ENCODE results near the gene TSC22D3.
A peak's percentile ranks its signal among the peaks of the same experiment; 100 is the strongest.
"Not testable (repeated sequence)": the region's sequence is repeated elsewhere in the genome, so short reads cannot be mapped to it uniquely, and the experiment has no call there.

The TSC22D3 gene

DNA sequence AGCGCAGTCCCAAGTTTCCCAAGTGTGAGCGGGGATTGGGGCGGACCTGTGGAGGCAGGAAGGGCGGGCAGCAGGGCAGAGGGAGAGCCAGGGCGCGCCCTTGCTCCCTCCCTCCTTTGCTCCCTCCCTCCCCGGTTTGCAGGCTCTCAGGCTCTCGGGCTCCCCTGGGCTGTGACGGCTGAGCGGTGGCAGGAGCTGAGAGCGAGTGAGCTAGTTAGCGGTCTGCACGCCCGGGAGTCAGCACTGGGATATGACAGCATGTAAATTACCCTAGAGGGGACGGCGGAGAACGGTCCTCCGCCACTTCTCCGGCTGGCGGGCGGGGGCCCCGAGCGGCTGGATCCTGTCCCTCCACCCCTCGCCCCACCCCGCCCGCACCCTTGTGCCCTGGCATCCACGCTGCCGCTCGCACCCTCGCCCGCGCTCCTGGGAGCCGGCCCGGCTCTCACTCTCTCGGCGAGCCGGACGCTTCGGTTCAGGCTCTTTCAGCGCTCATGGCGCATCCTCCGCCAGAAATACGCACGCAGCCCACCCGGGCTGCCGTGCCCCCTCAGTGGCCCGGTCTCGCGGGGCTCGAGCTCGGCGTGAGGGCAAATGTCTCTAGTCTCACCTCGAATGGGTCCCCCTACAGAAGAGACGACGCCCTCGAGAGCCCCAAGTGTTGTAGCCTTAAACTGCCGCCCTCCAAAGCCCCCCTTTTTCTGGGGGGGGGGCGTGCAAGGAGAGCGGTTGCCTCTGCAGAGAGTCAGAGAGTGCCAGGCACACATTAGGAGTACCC lies at the start of gene TSC22D3:
Gene TSC22D3, minus strand, starts transcription at position 54 of the 778 bp plus-strand sequence. CDS start 368 bp downstream, outside the sequence.
- Mint-ChIP-seq H3K27ac (peak within 1 kb of the TSS; percentile 85), H3K9me3 (no peaks in the 10 kb centered on the region), H3K4me1 (peaks cover 19% of the 10 kb centered on the region), H3K4me3 (peak within 1 kb of the TSS; percentile 82), H3K27me3 (no peaks in the 10 kb centered on the region), H3K36me3 (no peaks in the 10 kb centered on the region)

DNA sequence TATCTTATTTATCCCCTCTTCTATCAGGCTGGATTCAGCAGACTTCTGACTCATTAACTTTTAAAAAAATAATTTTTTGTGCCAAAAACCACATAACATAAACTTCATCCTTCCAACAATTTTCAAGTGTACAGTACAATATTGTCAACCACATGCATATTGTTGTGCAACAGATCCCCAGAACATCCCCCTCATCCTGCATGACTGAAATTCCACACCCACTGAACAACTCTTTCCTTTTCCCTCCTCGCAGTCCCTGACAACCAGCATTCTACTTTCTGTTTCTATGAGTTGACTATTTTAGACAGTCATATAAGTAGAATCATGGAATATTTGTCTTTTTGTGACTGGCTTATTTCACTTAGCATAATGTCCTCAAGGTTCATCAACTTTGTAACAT lies 47.9 kb upstream of the TSC22D3 start:
- no peaks in the 10 kb centered on the region for H3K27me3 Mint-ChIP-seq
- no peaks in the 10 kb centered on the region for H3K36me3 Mint-ChIP-seq
- no peaks in the 10 kb centered on the region for H3K9me3 Mint-ChIP-seq
- peaks cover 41% of the 10 kb centered on the region for H3K4me1 Mint-ChIP-seq
- H3K27ac Mint-ChIP-seq, result no peak overlapping the region
- H3K4me3 Mint-ChIP-seq, result no peak overlapping the region

DNA sequence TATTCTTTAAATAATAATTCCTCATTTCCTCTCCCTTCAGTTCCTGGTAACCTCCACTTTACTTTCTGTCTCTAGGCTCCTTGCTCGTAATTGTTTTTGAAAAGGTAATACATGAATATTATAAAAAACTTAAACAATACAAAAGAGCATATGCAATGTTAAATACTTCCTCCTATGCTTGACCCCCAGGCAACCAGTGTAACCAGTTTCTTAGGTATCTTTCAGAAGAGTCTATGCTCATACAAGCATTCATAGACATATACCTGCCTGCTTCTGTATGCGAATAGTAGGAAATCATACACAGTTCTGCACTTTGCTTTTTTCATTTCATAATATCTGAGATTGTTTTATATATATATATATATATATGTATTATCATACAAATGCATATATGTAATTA lies 47.5 kb upstream of the TSC22D3 start:
- H3K27ac Mint-ChIP-seq, result no peak overlapping the region
- no peaks in the 10 kb centered on the region for H3K9me3 Mint-ChIP-seq
- H3K36me3 Mint-ChIP-seq, result no peaks in the 10 kb centered on the region
- H3K27me3 Mint-ChIP-seq, result no peaks in the 10 kb centered on the region
- H3K4me3 Mint-ChIP-seq, result no peak overlapping the region
- peaks cover 38% of the 10 kb centered on the region for H3K4me1 Mint-ChIP-seq

DNA sequence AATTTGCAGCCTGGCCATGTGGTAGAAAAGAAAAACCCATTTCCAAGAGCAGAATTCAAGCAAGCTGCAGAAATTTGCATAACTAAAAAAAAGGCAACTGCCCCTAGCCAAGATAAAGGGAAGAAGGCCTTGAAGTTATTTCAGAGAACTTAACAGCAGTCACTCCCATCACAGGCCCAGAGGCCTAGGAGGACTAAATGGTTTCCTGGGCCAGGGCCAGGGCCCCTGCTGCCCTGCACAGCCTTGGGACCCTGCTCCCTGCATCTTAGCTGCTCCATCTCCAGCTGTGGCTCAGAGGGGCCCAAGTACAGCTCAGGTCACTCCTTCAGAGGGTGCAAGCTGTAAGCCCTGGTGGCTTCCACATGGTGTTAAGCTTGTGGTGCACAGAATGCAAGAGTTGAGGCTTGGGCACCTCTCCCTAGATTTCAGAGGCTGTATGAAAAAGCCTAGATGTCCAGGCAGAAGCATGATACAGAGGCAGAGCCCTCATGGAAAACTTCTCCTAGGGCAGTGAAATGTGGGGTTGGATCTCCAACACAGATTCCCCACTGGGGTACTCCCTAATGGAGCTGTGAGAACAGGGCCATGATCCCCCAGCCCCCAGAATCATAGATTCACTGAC lies 43.4 kb upstream of the TSC22D3 start:
- peaks cover 9% of the 10 kb centered on the region for H3K4me1 Mint-ChIP-seq
- H3K27me3 Mint-ChIP-seq, result no peaks in the 10 kb centered on the region
- H3K9me3 Mint-ChIP-seq, result no peaks in the 10 kb centered on the region
- H3K4me3 Mint-ChIP-seq, result no peak overlapping the region
- no peaks in the 10 kb centered on the region for H3K36me3 Mint-ChIP-seq
- no peak overlapping the region for H3K27ac Mint-ChIP-seq

DNA sequence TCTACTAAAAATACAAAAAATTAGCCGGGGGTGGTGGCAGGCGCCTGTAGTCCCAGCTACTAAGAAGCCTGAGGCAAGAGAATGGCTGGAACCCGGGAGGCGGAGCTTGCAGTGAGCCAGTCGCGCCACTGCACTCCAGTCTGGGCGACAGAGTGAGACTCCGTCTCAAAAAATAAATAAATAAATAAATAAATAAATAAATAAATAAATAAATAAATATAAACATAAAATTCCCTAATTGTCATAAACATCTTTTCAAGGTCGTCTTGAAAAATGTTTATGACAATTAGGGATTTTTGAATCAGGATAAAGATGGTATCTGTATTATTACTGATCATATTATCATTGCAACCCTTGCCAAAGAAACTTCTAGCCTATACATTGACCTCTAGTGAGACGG lies 34.5 kb upstream of the TSC22D3 start:
- not testable (repeated sequence) for H3K36me3 Mint-ChIP-seq, H3K9me3 Mint-ChIP-seq, H3K27me3 Mint-ChIP-seq, H3K27ac Mint-ChIP-seq, H3K4me1 Mint-ChIP-seq, H3K4me3 Mint-ChIP-seq

DNA sequence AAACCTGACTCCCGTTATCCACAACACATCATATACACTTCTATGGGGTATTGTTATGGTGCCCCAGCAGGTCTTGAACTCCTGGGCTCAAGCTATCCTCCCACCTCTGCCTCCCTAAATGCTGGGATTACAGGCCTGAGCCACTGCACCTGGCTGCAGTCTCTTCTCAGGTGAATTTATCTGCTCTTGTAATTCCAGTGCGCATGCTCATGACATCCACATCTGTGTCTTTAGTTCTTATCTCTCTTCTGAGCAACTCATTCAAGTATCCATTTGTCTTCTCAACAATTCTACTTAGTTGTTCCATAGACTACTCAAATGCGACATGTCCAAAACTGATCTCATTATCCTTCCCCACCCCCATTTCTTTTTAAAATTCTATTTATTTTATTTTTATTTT lies 29.6 kb upstream of the TSC22D3 start:
- Mint-ChIP-seq H3K36me3 (no peaks in the 10 kb centered on the region), H3K4me1 (no peaks in the 10 kb centered on the region), H3K4me3 (no peak overlapping the region), H3K9me3 (no peaks in the 10 kb centered on the region), H3K27ac (no peak overlapping the region), H3K27me3 (no peaks in the 10 kb centered on the region)

DNA sequence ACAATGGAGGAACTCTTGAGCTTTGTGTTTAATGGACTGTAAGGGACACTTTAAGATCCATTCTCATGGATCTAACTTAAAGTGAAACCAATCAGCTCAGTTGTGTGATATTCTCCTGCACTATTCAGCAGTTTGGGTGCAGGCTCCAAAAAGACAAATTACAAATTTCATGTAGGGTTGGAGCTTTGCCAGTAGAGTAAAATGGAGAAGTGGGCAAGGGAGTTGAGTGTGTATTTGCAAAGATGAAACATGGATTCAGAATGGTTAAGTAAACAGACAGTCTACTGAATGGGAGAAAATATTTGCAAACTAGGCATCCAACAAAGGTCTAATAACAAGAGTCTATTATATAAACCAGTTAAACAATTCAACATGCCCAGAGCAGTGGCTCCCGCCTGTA lies 28.8 kb upstream of the TSC22D3 start:
- Mint-ChIP-seq H3K4me1 (no peaks in the 10 kb centered on the region), H3K4me3 (no peak overlapping the region), H3K9me3 (no peaks in the 10 kb centered on the region), H3K27me3 (no peaks in the 10 kb centered on the region), H3K36me3 (no peaks in the 10 kb centered on the region), H3K27ac (no peak overlapping the region)

DNA sequence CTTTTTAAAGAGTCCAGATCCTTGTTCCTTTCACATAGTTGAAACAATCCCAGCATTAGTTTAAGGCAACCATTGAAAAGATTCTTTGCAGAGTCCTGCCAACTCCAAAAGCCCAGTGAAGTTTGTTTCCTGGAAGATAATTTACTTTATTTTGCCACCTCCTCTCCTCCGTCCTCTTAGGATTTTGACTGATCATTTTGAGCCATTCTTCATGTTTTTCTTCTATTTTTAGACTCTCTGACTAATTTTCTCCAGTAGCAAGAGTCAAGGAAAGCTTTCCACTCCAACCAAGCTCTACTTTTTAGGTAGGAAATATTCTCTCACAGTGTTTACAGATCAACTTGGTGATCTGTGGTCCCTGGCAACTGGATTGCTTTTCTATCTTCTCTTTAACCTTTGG lies 12.2 kb upstream of the TSC22D3 start:
- Mint-ChIP-seq H3K36me3 (no peaks in the 10 kb centered on the region), H3K4me1 (no peaks in the 10 kb centered on the region), H3K27me3 (no peaks in the 10 kb centered on the region), H3K4me3 (no peak overlapping the region), H3K9me3 (no peaks in the 10 kb centered on the region), H3K27ac (no peak overlapping the region)

DNA sequence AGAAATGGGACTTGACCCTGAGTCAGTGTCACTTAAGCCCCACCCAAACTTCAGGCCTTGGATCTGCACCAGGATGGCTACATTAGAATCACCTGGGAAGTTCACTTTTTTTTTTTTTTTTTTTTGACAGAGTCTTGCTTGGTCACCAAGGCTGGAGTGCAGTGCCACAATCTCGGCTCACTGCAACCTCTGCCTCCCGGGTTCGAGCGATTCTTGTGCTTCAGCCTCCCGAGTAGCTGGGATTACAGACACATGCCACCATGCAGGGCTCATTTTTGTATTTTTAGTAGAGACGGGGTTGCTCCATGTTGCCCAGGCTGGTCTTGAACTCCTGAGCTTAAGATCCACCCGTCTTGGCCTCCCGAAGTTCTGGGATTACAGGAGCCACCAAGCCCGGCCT lies 4.9 kb upstream of the TSC22D3 start:
- H3K9me3 Mint-ChIP-seq, result no peaks in the 10 kb centered on the region
- no peaks in the 10 kb centered on the region for H3K36me3 Mint-ChIP-seq
- no peak overlapping the region for H3K4me3 Mint-ChIP-seq
- no peak overlapping the region for H3K27ac Mint-ChIP-seq
- H3K4me1 Mint-ChIP-seq, result peaks cover 12% of the 10 kb centered on the region
- no peaks in the 10 kb centered on the region for H3K27me3 Mint-ChIP-seq

DNA sequence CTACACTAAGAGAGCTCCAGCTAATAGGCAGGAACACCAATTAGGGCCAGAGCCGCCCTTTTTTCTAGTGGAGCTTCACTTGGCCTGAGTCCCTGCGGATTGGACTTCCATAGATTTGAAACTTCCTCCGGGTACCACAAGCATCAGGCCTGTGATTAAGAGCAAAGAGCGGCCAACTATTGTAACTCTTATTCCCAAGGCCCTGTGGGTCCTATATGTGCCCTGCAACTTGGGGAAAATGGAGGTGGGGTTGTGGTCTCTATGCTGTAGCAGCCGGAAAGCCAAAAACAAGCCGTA lies 1.9 kb upstream of the TSC22D3 start, which contains the start of gene NCBP2L:
Gene NCBP2L, plus strand, starts transcription at position 198 of the 297 bp plus-strand sequence. CDS start 16,488 bp downstream, outside the sequence.
- Mint-ChIP-seq H3K9me3 (no peaks in the 10 kb centered on the region), H3K27me3 (no peaks in the 10 kb centered on the region), H3K27ac (peak within 1 kb of the TSS; percentile 13), H3K4me1 (peaks cover 19% of the 10 kb centered on the region), H3K4me3 (peak within 1 kb of the TSS; percentile 82), H3K36me3 (no peaks in the 10 kb centered on the region)

DNA sequence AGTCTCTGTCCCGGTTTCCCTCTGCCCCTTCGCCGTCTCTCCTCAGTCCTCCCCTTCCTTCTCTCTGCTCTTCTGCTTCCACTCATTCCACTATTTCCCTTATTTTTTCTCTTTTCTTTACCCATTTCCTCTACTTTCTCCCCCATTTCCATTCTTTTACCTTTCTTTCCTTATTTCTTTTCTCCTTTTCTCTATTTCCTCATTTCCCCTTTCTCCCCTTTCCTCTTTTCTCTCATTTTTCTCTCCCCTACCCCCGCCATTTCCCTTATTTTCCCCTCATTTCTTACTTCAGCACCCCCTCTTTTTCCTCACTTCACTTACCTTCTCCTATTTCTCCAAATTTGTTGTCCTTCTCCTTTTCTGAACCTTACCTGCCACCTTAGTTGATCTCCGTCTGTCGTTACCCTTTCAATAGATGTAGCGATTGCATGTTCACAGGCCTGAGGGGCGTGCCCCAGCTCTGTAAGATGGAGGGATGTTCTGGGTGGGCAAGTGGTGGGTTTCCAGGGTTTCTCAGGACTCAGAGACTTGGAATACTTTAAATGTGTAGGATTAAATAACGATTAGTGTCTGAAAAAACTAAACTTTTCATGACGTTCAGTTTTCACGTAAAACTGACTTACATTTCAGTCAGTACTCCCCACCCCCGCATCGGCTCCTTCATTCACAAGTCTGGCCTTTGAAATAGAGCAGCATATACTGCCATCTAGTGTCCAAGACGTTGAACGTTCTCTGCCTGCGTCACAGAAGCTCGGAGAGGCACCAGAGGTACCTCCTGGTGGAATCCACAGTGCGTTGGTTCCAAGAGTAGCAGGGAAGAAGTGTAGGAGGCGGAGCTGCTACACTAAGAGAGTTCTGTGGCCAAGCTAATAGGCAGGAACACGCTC lies 1.3 kb upstream of the TSC22D3 start:
- Mint-ChIP-seq H3K27ac (peak overlapping the region; percentile 85), H3K4me3 (peak overlapping the region; percentile 82), H3K4me1 (peaks cover 19% of the 10 kb centered on the region), H3K36me3 (no peaks in the 10 kb centered on the region), H3K27me3 (no peaks in the 10 kb centered on the region), H3K9me3 (no peaks in the 10 kb centered on the region)

DNA sequence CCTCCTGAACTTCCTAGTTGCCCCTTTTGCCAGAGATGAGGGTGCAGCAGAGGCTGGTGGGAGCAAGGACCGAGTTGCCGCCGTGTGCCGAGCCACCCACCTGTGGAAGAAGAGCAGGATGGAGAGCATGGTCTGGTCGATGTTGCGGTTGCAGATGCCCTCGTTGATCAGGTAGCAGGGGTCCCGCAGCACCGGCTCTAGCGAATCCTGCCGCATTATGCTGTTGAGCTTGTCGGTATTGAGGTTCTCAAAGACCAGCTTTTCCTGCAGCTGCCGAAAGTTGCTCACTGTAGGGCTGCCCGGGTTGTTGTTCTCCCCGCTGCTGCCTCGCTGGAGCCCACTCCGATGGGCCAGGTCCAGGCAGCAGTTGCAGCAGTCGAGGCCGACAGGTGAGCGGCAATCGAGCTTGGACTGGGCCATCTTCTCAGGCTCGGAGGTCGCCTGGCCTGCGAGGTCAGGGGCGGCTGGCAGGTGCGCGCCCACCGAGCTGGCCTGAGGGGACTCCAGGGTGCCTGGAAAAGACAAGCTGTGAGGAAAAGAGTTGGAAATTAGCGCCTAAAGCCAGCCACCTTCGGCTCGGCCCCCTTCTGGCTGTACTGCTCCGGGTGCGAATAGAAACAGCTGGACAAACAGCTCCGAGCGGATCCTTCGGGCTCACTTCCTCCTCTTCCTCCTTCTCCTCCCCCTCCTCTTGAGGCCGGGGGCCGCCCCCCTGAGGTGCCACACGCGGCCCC lies 420 bp downstream of the TSC22D3 start:
- H3K27me3 Mint-ChIP-seq, result no peaks in the 10 kb centered on the region
- peaks cover 19% of the 10 kb centered on the region for H3K4me1 Mint-ChIP-seq
- peak overlapping the region; percentile 64 for H3K4me3 Mint-ChIP-seq
- no peaks in the 10 kb centered on the region for H3K9me3 Mint-ChIP-seq
- H3K27ac Mint-ChIP-seq, result no peak overlapping the region
- no peaks in the 10 kb centered on the region for H3K36me3 Mint-ChIP-seq

DNA sequence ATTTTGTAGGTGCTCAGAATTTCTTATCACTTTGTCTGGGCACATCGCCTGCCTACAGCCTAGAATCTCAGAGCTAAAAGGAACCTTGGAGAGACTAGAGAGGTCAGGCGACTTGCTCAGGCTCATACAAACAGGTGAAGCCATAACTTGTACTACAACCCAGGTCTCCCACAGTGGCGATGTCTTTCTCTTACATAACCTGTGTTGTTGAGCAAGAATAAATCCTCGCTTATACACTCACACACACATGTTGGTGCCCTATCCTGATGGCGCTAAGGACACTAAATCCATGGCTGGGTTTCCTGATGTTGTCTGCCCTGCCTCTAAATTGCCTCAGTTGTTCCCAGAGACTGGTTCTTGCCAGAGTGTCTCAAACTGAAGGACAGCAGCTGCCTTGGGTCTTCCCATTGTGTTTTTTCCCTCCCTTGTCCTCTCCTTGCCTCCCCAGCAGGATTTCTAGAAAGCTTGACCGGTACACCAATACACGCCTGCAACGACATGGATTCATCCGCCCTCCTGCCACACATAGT lies 1.6 kb downstream of the TSC22D3 start:
- Mint-ChIP-seq H3K4me3 (peak overlapping the region; percentile 33), H3K27ac (no peak overlapping the region), H3K4me1 (peaks cover 19% of the 10 kb centered on the region), H3K9me3 (no peaks in the 10 kb centered on the region), H3K27me3 (no peaks in the 10 kb centered on the region), H3K36me3 (no peaks in the 10 kb centered on the region)

DNA sequence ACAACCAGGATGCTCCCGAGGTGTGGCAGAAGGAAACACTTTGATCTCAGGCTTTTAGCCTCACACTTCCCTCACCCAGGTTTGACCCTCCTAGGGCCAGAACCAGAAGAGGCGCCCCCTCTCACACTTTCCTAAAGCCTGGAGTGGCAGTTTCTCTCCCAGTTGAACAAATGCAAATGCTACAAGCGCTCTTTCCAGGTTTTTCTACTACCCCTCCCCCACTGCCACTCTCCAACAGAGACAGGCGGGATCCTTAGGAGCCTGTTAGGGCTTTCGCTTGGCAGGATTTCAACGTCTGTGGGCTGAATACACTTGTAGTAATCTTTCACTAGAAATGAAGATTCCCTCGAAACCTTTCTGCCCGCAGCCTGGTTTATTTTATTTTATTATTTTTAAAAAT lies 2.4 kb downstream of the TSC22D3 start:
- H3K4me1 Mint-ChIP-seq, result peaks cover 19% of the 10 kb centered on the region
- H3K27me3 Mint-ChIP-seq, result no peaks in the 10 kb centered on the region
- peaks cover 1% of the 10 kb centered on the region for H3K36me3 Mint-ChIP-seq
- H3K4me3 Mint-ChIP-seq, result no peak overlapping the region
- H3K9me3 Mint-ChIP-seq, result no peaks in the 10 kb centered on the region
- no peak overlapping the region for H3K27ac Mint-ChIP-seq

DNA sequence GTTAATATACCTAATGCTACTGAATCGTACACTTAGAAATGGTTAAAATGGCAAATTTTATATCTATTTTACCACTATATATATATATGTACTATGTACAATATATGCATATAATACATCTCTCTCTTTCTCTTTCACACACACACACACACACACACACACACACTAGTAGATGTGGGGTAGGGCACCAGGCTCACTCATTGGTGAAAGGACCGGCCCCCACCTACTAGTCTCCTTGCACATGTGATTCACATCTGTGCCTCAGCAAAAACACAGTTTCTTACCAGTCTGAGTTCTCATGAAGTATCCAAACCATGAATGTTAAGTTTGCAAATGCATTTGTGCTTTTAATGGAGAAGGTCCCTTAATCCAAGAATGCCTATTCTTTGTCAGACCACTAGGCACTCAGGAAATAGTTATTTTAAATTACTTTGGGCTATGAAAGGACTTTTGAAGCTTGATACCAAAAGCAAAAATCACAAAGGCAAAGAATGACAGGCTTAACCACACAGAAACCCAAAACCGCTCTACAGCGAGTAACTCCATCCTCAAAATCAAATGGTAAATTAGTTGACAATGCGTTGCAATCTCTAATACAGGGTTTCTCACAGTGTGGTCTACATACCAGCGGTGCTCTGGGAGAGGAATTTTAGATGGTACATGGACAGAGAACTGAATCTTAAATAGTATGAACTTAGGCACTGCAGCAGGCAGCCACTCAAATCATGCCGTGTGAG lies 5.8 kb downstream of the TSC22D3 start:
- Mint-ChIP-seq H3K9me3 (no peaks in the 10 kb centered on the region), H3K4me3 (no peak overlapping the region), H3K27me3 (no peaks in the 10 kb centered on the region), H3K4me1 (peaks cover 7% of the 10 kb centered on the region), H3K36me3 (peaks cover 1% of the 10 kb centered on the region), H3K27ac (no peak overlapping the region)
